Panc1 (cell line): Measurements from ENCODE around the gene PLAAT5. TPM values are rescaled to one million over a fixed set of nuclear protein-coding genes. Genes with fewer than 3 reads are reported as not detected.

Source experiments
- ATAC-seq: fragments of 200-7000 bp; cut with Tn5 transposase; 2 replicates; pipeline ENCODE4 v1.9.1; 2020; ENCODE audit warnings: mild to moderate bottlenecking, moderate library complexity
- BruUV-seq: library from RNA; stranded (reverse); fragments of 400-500 nt; replicated peaks from 2 replicates; lab custom pipeline; 2021; lab: Mats Ljungman, UMichigan
- CTCF ChIA-PET: fragments of 300-600 bp; sonication (Branson Sonifier 250); formaldehyde crosslinking; loops from one replicate; lab custom pipeline; 2022; ENCODE audit warnings: antibody characterized with exemption; lab: Charles Lee
- POLR2A ChIA-PET: fragments of 300-600 bp; sonication (Branson Sonifier 250); formaldehyde crosslinking; loops from one replicate; lab custom pipeline; 2022; ENCODE audit warnings: antibody characterized with exemption; lab: Charles Lee
- DNase-seq: peaks from one replicate; pipeline ENCODE4 v3.0.0-alpha.2; 2010; ENCODE audit warnings: low read depth, low spot score
- H3K27ac ChIP-seq: 2 replicates; pipeline ENCODE4 v1.5.1; 2011; ENCODE audit warnings: mild to moderate bottlenecking, low read length, inconsistent platforms
- H3K27me3 ChIP-seq: fragments of 200-500 bp; sonication (Bioruptor generic); 2 replicates; pipeline ENCODE4 v1.6.0; 2014; ENCODE audit warnings: low read length, inconsistent platforms; ENCODE audit not compliant: control insufficient read depth, insufficient read depth
- H3K36me3 ChIP-seq: fragments of 200-500 bp; sonication (Bioruptor generic); 2 replicates; pipeline ENCODE4 v1.5.1; 2014; ENCODE audit warnings: inconsistent platforms, mild to moderate bottlenecking, low read length, moderate library complexity; ENCODE audit not compliant: control insufficient read depth, insufficient read depth
- H3K4me1 ChIP-seq: 2 replicates; pipeline ENCODE4 v1.5.1; 2011; ENCODE audit warnings: inconsistent platforms, mild to moderate bottlenecking, low read length, moderate library complexity; ENCODE audit not compliant: control insufficient read depth, insufficient read depth
- H3K4me3 ChIP-seq, 2 experiments: 2 replicates each; pipeline ENCODE4 v1.5.1; 2011 to 2012; ENCODE audit warnings: low read depth in 2 of 2, low read length in 2 of 2, mild to moderate bottlenecking in 2 of 2, inconsistent platforms in 1 of 2, moderate library complexity in 1 of 2
- H3K9me3 ChIP-seq: fragments of 200-500 bp; sonication (Bioruptor generic); 2 replicates; pipeline ENCODE4 v1.5.1; 2014; ENCODE audit warnings: low read depth, mild to moderate bottlenecking, inconsistent platforms, low read length, moderate library complexity; ENCODE audit not compliant: control insufficient read depth, insufficient read depth
- CTCF ChIP-seq: fragments of 450-650 bp; IDR thresholded peaks from 2 replicates; pipeline ENCODE4 v1.5.1; 2017; ENCODE audit warnings: mild to moderate bottlenecking
- POLR2AphosphoS5 ChIP-seq: IDR thresholded peaks from 2 replicates; pipeline ENCODE4 v1.6.1; 2012; ENCODE audit warnings: mild to moderate bottlenecking, low read depth, low read length, moderate library complexity
- REST ChIP-seq, 2 experiments: IDR thresholded peaks; 2 replicates each; pipeline ENCODE4 v1.6.1; 2011 to 2012; ENCODE audit warnings: low read depth in 2 of 2, control low read depth in 1 of 2, low read length in 1 of 2, mild to moderate bottlenecking in 1 of 2, moderate library complexity in 1 of 2; ENCODE audit not compliant: insufficient read depth in 1 of 2
- SIN3A ChIP-seq: IDR thresholded peaks from 2 replicates; pipeline ENCODE4 v1.6.1; 2012; ENCODE audit warnings: low read depth, mild to moderate bottlenecking, low read length, moderate library complexity, borderline replicate concordance; ENCODE audit not compliant: insufficient read depth
- TCF7L2 ChIP-seq: IDR thresholded peaks from 2 replicates; pipeline ENCODE4 v1.6.1; 2011; ENCODE audit warnings: mild to moderate bottlenecking, low read depth, low read length, inconsistent platforms
- in situ Hi-C: cut with HindIII; loops from 2 replicates; pipeline ENCODE4 v1.10.0; 2016; ENCODE audit warnings: low sequenced_read_pairs, low pct_unique_long_range_greater_than_20kb
- intact Hi-C: fragments of 100-400 bp; cut with micrococcal nuclease; formaldehyde crosslinking; loops from one replicate; pipeline ENCODE4 v1.10.0; 2022; ENCODE audit not compliant: unreplicated experiment
- total RNA-seq: library from RNA; stranded (reverse); gene quantifications from one replicate; pipeline ENCODE4 v1.2.1, GENCODE V29; 2021; ENCODE audit not compliant: unreplicated experiment

The PLAAT5 gene
- total RNA-seq, 1 experiment from 2014 or later: not detected

- H3K9me3 ChIP-seq: no peaks in the 10 kb centered on the region
- DNase-seq (no peak), ATAC-seq (no peak)
- no peaks in the 10 kb centered on the region for H3K4me1 ChIP-seq
- no peak overlapping the region for H3K27ac ChIP-seq
- H3K36me3 ChIP-seq: no peaks in the 10 kb centered on the region
- in situ Hi-C loops: no loop called here
- no peaks in the 10 kb centered on the region for H3K27me3 ChIP-seq
- intact Hi-C loops: no loop called here
- no TSS peak for BruUV-seq
- ChIA-PET POLR2A (no interaction called here), CTCF (no interaction called here)
- TF ChIP-seq SIN3A (no peak), REST (IDR thresholded peaks at IDR 0.05; ENCODE audit: insufficient read depth in 1 of 2, low read depth in 2 of 2, low read length in 1 of 2) (no peak), CTCF (no peak), TCF7L2 (no peak), POLR2AphosphoS5 (no peak)
- no peak overlapping the region for H3K4me3 ChIP-seq
These were observed 62.9 kb downstream of the PLAAT5 start for GRCh38 chr11:63427971-63428508.

GRCh38 chr11:63417174-63417852 lies 73.7 kb downstream of the PLAAT5 start:
- Histone ChIP-seq H3K4me1 (no peaks in the 10 kb centered on the region), H3K27me3 (no peaks in the 10 kb centered on the region; the same call in 1 of the 2 replicates), H3K36me3 (no peaks in the 10 kb centered on the region), H3K27ac (no peak overlapping the region), H3K4me3 (no peak overlapping the region), H3K9me3 (no peaks in the 10 kb centered on the region)
- no peak for TF ChIP-seq REST (IDR thresholded peaks at IDR 0.05; ENCODE audit: insufficient read depth in 1 of 2, low read depth in 2 of 2, low read length in 1 of 2)
- TF ChIP-seq SIN3A: no peak
- no peak for TF ChIP-seq CTCF
- no peak for TF ChIP-seq POLR2AphosphoS5
- TF ChIP-seq TCF7L2: no peak
- BruUV-seq: no TSS peak
- no peak for DNase-seq
- in situ Hi-C loops: no loop called here
- ChIA-PET CTCF (no interaction called here), POLR2A (no interaction called here)
- ATAC-seq: no peak
- intact Hi-C loops: no loop called here
